HepG2 (cell line): ENCODE results near the gene TRRAP. TPM values are rescaled to one million over a fixed set of nuclear protein-coding genes. Genes with fewer than 3 reads are reported as not detected.

Experiments used
- ETV6 ChIP-seq: sonication (generic); formaldehyde crosslinking; conservative IDR thresholded peaks from 2 replicates; pipeline ENCODE4 v1.4.0; 2020; ENCODE audit warnings: missing genetic modification reagents
- HBP1 ChIP-seq: IDR thresholded peaks from 2 replicates; pipeline ENCODE4 v1.6.1; 2016; ENCODE audit warnings: low read depth, control low read depth
- MLXIP ChIP-seq: sonication (generic); formaldehyde crosslinking; IDR thresholded peaks from 2 replicates; pipeline ENCODE4 v1.9.0; 2021; ENCODE audit warnings: missing genetic modification reagents, borderline replicate concordance
- NFAT5 ChIP-seq: sonication (generic); formaldehyde crosslinking; IDR thresholded peaks from 2 replicates; pipeline ENCODE4 v1.4.0; 2020; ENCODE audit warnings: missing genetic modification reagents
- NR2F1 ChIP-seq, 2 experiments: fragments of 450-650 bp in 1 of 2; formaldehyde crosslinking in 1 of 2; IDR thresholded peaks; 2 replicates each; pipeline versions ENCODE4 v1.5.0 to v1.6.1; 2016 to 2020; ENCODE audit warnings: mild to moderate bottlenecking in 1 of 2, missing compliant biosample characterization in 1 of 2, missing genetic modification reagents in 1 of 2, moderate library complexity in 1 of 2
- POLR2AphosphoS5 ChIP-seq: IDR thresholded peaks from 2 replicates; pipeline ENCODE4 v1.6.1; 2012; ENCODE audit warnings: low read depth, low read length
- SP2 ChIP-seq: sonication (generic); formaldehyde crosslinking; IDR thresholded peaks from 2 replicates; pipeline ENCODE4 v1.5.1; 2020; ENCODE audit warnings: mild to moderate bottlenecking, missing genetic modification reagents
- YEATS4 ChIP-seq: sonication (generic); formaldehyde crosslinking; IDR thresholded peaks from 2 replicates; pipeline ENCODE4 v1.4.0; 2020; ENCODE audit warnings: missing genetic modification reagents, borderline replicate concordance
- ZFP90 ChIP-seq: sonication (generic); formaldehyde crosslinking; IDR thresholded peaks from 2 replicates; pipeline ENCODE4 v1.8.0; 2022; ENCODE audit warnings: missing genetic modification reagents, mild to moderate bottlenecking, inconsistent platforms, borderline replicate concordance
- ZNF224 ChIP-seq: sonication (generic); formaldehyde crosslinking; IDR thresholded peaks from 2 replicates; pipeline ENCODE4 v1.5.0; 2020; ENCODE audit warnings: mild to moderate bottlenecking, missing genetic modification reagents
- ZNF446 ChIP-seq: sonication (generic); formaldehyde crosslinking; IDR thresholded peaks from 2 replicates; pipeline ENCODE4 v1.5.0; 2020; ENCODE audit warnings: mild to moderate bottlenecking, missing genetic modification reagents
- ZNF616 ChIP-seq: sonication (generic); formaldehyde crosslinking; IDR thresholded peaks from 2 replicates; pipeline ENCODE4 v1.5.0; 2020; ENCODE audit warnings: low read depth, mild to moderate bottlenecking, missing genetic modification reagents
- ZNF788 ChIP-seq: sonication (generic); formaldehyde crosslinking; IDR thresholded peaks from 2 replicates; pipeline ENCODE4 v1.5.0; 2020; ENCODE audit warnings: mild to moderate bottlenecking, missing genetic modification reagents, borderline replicate concordance
- ZXDC ChIP-seq: sonication (generic); formaldehyde crosslinking; IDR thresholded peaks from 2 replicates; pipeline ENCODE4 v1.5.0; 2020; ENCODE audit warnings: mild to moderate bottlenecking, missing genetic modification reagents
- polyA plus RNA-seq, 8 experiments: library from polyadenylated mRNA; depleted of rRNA in 3 of 8; stranded (reverse) in 7 of 8; unstranded in 1 of 8; fragments of >200 nt; fragmentation: Illumina TruSeq in 4 of 8; extraction: Trizol in 4 of 8; gene quantifications; 2 replicates each; pipeline versions ENCODE4 v1.2.1 to v1.2.3, GENCODE V29; 2011 to 2016; ENCODE audit warnings: low read depth in 4 of 8, missing spikeins in 1 of 8, mixed read lengths in 1 of 8; ENCODE audit not compliant: insufficient read depth in 1 of 8
- total RNA-seq, 5 experiments: library from RNA; depleted of rRNA; stranded (reverse); fragments of >200 nt; fragmentation: Illumina TruSeq; extraction: Trizol; gene quantifications; 2 replicates each; pipeline ENCODE4 v1.2.3, GENCODE V29; 2016; ENCODE audit warnings: low read depth in 1 of 5

TRRAP gene
- total and polyA plus RNA-seq, 2 of the 13 experiments (the other 11 are each of a cell fraction or from before 2014, with no cell fraction given) = 8.6 to 10.5 TPM

GRCh38 chr7:98878365-98879197 is at the start of gene TRRAP (continued):
- TF ChIP-seq MLXIP (CRISPR knock-in tag) = 0 out of 2 replicates have a peak, but pooled peaks have one; percentile 16
- TF ChIP-seq ZNF616 (CRISPR knock-in tag) = no peak
- peak; percentile 50; the same call in 1 of the 2 replicates for TF ChIP-seq HBP1 (CRISPR knock-in tag)
- peak; percentile 44; the same call in 1 of the 2 replicates for TF ChIP-seq ETV6 (CRISPR knock-in tag)
- TF ChIP-seq SP2 (CRISPR knock-in tag) = no peak; the same call in 1 of the 2 replicates
- TF ChIP-seq YEATS4 = peak; percentile 95
- 0 out of 2 replicates have a peak, but pooled peaks have one; percentile 29 for TF ChIP-seq POLR2AphosphoS5
- no peak for TF ChIP-seq ZNF224
- TF ChIP-seq ZNF446 (CRISPR knock-in tag) = peak; percentile 50; the same call in 1 of the 2 replicates
- peak; percentile 87; the same call in 1 of the 2 replicates for TF ChIP-seq ZFP90 (CRISPR knock-in tag)
- peak; percentile 67; the same call in 1 of the 2 replicates for TF ChIP-seq ZNF788 (CRISPR knock-in tag)
- TF ChIP-seq ZXDC (CRISPR knock-in tag) = 0 out of 2 replicates have a peak, but pooled peaks have one; percentile 28
- no peak for TF ChIP-seq NFAT5 (CRISPR knock-in tag)
- 0 out of 4 replicates have a peak, but pooled peaks of 1 of the 2 experiments have one; percentile 14 for TF ChIP-seq NR2F1 (CRISPR knock-in tag; IDR thresholded peaks at IDR 0.05)
